Measurements from ENCODE around the gene SIGLEC10. TPM values are rescaled to one million over a fixed set of nuclear protein-coding genes. Genes with fewer than 3 reads are reported as not detected.

Gene SIGLEC10
- total and polyA plus RNA-seq, 9 of the 15 experiments (the other 6 are each of a cell fraction or from before 2014, with no cell fraction given) = 0.10 to 1.8 (median 0.82) TPM

DNA sequence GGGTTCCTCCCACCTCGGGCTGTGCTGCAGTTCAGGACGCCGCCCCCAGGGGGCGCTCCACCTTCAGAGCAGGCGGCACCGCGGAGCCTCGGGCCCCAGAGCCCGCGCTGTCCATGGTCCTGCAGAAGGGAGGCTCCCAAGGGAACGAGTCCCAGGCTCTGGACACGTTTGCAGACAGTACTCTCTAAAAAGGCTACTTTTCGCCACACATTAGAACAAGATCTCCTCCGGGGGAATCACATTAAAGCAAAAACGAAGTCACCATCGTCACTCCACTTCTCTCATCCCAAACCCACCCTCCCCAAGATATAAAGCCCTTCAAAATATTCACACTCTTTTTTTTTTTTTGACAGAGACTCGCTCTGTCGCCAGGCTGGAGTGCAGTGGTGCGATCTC lies 4.6 kb upstream of the SIGLEC10 start (continued):
- TF ChIP-seq, protein P1, sequence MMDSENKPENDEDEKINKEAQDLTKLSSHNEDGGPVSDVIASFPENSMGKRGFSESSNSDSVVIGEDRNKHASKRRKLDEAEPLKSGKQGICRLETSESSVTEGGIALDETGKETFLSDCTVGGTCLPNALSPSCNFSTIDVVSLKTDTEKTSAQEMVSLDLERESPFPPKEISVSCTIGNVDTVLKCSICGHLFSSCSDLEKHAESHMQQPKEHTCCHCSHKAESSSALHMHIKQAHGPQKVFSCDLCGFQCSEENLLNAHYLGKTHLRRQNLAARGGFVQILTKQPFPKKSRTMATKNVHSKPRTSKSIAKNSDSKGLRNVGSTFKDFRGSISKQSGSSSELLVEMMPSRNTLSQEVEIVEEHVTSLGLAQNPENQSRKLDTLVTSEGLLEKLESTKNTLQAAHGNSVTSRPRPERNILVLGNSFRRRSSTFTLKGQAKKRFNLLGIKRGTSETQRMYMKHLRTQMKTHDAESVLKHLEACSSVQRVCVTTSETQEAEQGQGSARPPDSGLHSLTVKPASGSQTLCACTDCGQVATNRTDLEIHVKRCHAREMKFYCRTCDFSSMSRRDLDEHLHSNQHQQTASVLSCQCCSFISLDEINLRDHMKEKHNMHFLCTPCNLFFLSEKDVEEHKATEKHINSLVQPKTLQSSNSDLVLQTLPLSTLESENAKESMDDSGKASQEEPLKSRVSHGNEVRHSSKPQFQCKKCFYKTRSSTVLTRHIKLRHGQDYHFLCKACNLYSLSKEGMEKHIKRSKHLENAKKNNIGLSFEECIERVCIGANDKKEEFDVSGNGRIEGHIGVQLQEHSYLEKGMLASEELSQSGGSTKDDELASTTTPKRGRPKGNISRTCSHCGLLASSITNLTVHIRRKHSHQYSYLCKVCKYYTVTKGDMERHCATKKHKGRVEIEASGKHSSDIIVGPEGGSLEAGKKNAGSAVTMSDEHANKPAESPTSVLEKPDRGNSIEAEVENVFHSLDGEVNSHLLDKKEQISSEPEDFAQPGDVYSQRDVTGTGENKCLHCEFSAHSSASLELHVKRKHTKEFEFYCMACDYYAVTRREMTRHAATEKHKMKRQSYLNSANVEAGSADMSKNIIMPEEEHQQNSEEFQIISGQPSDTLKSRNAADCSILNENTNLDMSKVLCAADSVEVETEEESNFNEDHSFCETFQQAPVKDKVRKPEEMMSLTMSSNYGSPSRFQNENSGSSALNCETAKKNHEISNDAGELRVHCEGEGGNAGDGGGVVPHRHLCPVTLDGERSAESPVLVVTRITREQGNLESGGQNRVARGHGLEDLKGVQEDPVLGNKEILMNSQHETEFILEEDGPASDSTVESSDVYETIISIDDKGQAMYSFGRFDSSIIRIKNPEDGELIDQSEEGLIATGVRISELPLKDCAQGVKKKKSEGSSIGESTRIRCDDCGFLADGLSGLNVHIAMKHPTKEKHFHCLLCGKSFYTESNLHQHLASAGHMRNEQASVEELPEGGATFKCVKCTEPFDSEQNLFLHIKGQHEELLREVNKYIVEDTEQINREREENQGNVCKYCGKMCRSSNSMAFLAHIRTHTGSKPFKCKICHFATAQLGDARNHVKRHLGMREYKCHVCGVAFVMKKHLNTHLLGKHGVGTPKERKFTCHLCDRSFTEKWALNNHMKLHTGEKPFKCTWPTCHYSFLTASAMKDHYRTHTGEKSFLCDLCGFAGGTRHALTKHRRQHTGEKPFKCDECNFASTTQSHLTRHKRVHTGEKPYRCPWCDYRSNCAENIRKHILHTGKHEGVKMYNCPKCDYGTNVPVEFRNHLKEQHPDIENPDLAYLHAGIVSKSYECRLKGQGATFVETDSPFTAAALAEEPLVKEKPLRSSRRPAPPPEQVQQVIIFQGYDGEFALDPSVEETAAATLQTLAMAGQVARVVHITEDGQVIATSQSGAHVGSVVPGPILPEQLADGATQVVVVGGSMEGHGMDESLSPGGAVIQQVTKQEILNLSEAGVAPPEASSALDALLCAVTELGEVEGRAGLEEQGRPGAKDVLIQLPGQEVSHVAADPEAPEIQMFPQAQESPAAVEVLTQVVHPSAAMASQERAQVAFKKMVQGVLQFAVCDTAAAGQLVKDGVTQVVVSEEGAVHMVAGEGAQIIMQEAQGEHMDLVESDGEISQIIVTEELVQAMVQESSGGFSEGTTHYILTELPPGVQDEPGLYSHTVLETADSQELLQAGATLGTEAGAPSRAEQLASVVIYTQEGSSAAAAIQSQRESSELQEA (IDR thresholded peaks at IDR 0.05; ENCODE audit: low read depth) = no peak
- TF ChIP-seq ZNF175 (CRISPR knock-in tag; IDR thresholded peaks at IDR 0.05; ENCODE audit: low read depth) = 0 out of 2 replicates have a peak, but pooled peaks have one; percentile 38
- TF ChIP-seq, protein P2, sequence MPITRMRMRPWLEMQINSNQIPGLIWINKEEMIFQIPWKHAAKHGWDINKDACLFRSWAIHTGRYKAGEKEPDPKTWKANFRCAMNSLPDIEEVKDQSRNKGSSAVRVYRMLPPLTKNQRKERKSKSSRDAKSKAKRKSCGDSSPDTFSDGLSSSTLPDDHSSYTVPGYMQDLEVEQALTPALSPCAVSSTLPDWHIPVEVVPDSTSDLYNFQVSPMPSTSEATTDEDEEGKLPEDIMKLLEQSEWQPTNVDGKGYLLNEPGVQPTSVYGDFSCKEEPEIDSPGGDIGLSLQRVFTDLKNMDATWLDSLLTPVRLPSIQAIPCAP (CRISPR knock-in tag; IDR thresholded peaks at IDR 0.05; ENCODE audit: borderline replicate concordance) = peak; percentile 92; the same call in 1 of the 2 replicates
- no peak for TF ChIP-seq ZNF133 (CRISPR knock-in tag; IDR thresholded peaks at IDR 0.05)
- TF ChIP-seq KDM1A (IDR thresholded peaks at IDR 0.05) = no peak
- TF ChIP-seq, protein P3, sequence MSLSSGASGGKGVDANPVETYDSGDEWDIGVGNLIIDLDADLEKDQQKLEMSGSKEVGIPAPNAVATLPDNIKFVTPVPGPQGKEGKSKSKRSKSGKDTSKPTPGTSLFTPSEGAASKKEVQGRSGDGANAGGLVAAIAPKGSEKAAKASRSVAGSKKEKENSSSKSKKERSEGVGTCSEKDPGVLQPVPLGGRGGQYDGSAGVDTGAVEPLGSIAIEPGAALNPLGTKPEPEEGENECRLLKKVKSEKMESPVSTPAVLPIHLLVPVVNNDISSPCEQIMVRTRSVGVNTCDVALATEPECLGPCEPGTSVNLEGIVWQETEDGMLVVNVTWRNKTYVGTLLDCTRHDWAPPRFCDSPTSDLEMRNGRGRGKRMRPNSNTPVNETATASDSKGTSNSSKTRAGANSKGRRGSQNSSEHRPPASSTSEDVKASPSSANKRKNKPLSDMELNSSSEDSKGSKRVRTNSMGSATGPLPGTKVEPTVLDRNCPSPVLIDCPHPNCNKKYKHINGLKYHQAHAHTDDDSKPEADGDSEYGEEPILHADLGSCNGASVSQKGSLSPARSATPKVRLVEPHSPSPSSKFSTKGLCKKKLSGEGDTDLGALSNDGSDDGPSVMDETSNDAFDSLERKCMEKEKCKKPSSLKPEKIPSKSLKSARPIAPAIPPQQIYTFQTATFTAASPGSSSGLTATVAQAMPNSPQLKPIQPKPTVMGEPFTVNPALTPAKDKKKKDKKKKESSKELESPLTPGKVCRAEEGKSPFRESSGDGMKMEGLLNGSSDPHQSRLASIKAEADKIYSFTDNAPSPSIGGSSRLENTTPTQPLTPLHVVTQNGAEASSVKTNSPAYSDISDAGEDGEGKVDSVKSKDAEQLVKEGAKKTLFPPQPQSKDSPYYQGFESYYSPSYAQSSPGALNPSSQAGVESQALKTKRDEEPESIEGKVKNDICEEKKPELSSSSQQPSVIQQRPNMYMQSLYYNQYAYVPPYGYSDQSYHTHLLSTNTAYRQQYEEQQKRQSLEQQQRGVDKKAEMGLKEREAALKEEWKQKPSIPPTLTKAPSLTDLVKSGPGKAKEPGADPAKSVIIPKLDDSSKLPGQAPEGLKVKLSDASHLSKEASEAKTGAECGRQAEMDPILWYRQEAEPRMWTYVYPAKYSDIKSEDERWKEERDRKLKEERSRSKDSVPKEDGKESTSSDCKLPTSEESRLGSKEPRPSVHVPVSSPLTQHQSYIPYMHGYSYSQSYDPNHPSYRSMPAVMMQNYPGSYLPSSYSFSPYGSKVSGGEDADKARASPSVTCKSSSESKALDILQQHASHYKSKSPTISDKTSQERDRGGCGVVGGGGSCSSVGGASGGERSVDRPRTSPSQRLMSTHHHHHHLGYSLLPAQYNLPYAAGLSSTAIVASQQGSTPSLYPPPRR (CRISPR knock-in tag; IDR thresholded peaks at IDR 0.05; ENCODE audit: borderline replicate concordance) = peak; percentile 66; the same call in 1 of the 2 replicates
- TF ChIP-seq MAFG (tag; conservative IDR thresholded peaks at IDR 0.05) = no peak
- peak; percentile 41; the same call in 1 of the 2 replicates for TF ChIP-seq HEY1 (CRISPR knock-in tag; IDR thresholded peaks at IDR 0.05; ENCODE audit: borderline replicate concordance)
- TF ChIP-seq ZNF274 (IDR thresholded peaks at IDR 0.05; ENCODE audit: borderline replicate concordance, low read depth, low read length) = no peak
- no peak for TF ChIP-seq SMAD2 (IDR thresholded peaks at IDR 0.05; ENCODE audit: low read depth, low read length)
- TF ChIP-seq, protein P4, sequence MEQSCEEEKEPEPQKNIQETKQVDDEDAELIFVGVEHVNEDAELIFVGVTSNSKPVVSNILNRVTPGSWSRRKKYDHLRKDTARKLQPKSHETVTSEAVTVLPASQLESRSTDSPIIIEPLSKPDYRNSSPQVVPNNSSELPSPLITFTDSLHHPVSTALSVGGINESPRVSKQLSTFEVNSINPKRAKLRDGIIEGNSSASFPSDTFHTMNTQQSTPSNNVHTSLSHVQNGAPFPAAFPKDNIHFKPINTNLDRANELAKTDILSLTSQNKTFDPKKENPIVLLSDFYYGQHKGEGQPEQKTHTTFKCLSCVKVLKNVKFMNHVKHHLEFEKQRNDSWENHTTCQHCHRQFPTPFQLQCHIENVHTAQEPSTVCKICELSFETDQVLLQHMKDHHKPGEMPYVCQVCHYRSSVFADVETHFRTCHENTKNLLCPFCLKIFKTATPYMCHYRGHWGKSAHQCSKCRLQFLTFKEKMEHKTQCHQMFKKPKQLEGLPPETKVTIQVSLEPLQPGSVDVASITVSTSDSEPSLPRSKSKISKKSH (CRISPR knock-in tag; IDR thresholded peaks at IDR 0.05) = no peak
- 0 out of 2 replicates have a peak, but pooled peaks have one; percentile 53 for TF ChIP-seq MYNN (IDR thresholded peaks at IDR 0.05)
- TF ChIP-seq MYNN (CRISPR knock-in tag; IDR thresholded peaks at IDR 0.05) = no peak

Measured in K562 (cell line).